HG02763 (cell line): Measurements from ENCODE around the gene ZNF516.

Experiments used
- ATAC-seq: cut with Tn5 transposase; IDR thresholded peaks from one replicate; pipeline ENCODE4 v1.9.1; 2021; ENCODE audit warnings: mild to moderate bottlenecking, moderate library complexity; ENCODE audit not compliant: unreplicated experiment

ZNF516 gene

GRCh38 chr18:76426737-76427305, 68.2 kb downstream of the ZNF516 start:
- no peak for ATAC-seq

GRCh38 chr18:76425146-76426131, 69.6 kb downstream of the ZNF516 start:
- ATAC-seq, result no peak

- ATAC-seq, result no peak
These were observed 72.2 kb downstream of the ZNF516 start for GRCh38 chr18:76422838-76423237.

- no peak for ATAC-seq
These were observed 72.9 kb downstream of the ZNF516 start for GRCh38 chr18:76422121-76422520.

GRCh38 chr18:76421685-76422078, 73.4 kb downstream of the ZNF516 start:
- no peak for ATAC-seq

- no peak for ATAC-seq
These were observed 74.0 kb downstream of the ZNF516 start for GRCh38 chr18:76420898-76421684.

- ATAC-seq, result no peak
These were observed 75.2 kb downstream of the ZNF516 start for GRCh38 chr18:76419811-76420210.

GRCh38 chr18:76416911-76417310, 78.1 kb downstream of the ZNF516 start:
- no peak for ATAC-seq

- no peak for ATAC-seq
These were observed 80.0 kb downstream of the ZNF516 start for GRCh38 chr18:76414936-76415621.

- no peak for ATAC-seq
These were observed 82.0 kb downstream of the ZNF516 start for GRCh38 chr18:76412818-76413565.

- ATAC-seq, result no peak
These were observed 82.8 kb downstream of the ZNF516 start for GRCh38 chr18:76412010-76412817.

GRCh38 chr18:76410660-76411417, 84.2 kb downstream of the ZNF516 start:
- ATAC-seq, result peak; percentile 68

GRCh38 chr18:76410033-76410432, 85.0 kb downstream of the ZNF516 start:
- no peak for ATAC-seq

- no peak for ATAC-seq
These were observed 86.5 kb downstream of the ZNF516 start for GRCh38 chr18:76408480-76409067.

GRCh38 chr18:76407681-76408080, 87.4 kb downstream of the ZNF516 start:
- no peak for ATAC-seq

GRCh38 chr18:76406791-76407190, 88.3 kb downstream of the ZNF516 start:
- ATAC-seq, result no peak

- ATAC-seq, result no peak
These were observed 89.2 kb downstream of the ZNF516 start for GRCh38 chr18:76405681-76406356.

- no peak for ATAC-seq
These were observed 89.8 kb downstream of the ZNF516 start for GRCh38 chr18:76405280-76405679.
